GM19043 (cell line): ENCODE measurements around the gene EPHA1.
A peak's percentile ranks its signal among the peaks of the same experiment; 100 is the strongest.

Experiments
- ATAC-seq: cut with Tn5 transposase; IDR thresholded peaks from one replicate; pipeline ENCODE4 v1.9.1; 2021; ENCODE audit warnings: low read depth; ENCODE audit not compliant: unreplicated experiment

The EPHA1 gene

GRCh38 chr7:143408686-143409561 is at the start of gene EPHA1:
EPHA1 (minus strand) TSS chr7:143408856; CDS start chr7:143408805, 51 bp downstream.
- ATAC-seq = no peak

GRCh38 chr7:143458263-143458662 is 49.6 kb upstream of the EPHA1 start:
- no peak for ATAC-seq

GRCh38 chr7:143456992-143457793 is 48.5 kb upstream of the EPHA1 start:
- no peak for ATAC-seq

- ATAC-seq = no peak
Observed at GRCh38 chr7:143455942-143456341, 47.3 kb upstream of the EPHA1 start.

- no peak for ATAC-seq
Observed at GRCh38 chr7:143455491-143455890, 46.8 kb upstream of the EPHA1 start.

- no peak for ATAC-seq
Observed at GRCh38 chr7:143454091-143454680, 45.5 kb upstream of the EPHA1 start.

GRCh38 chr7:143452495-143452894 is 43.8 kb upstream of the EPHA1 start:
- no peak for ATAC-seq

GRCh38 chr7:143451746-143452145 is 43.1 kb upstream of the EPHA1 start:
- ATAC-seq = no peak

- no peak for ATAC-seq
Observed at GRCh38 chr7:143451122-143451521, 42.5 kb upstream of the EPHA1 start.

GRCh38 chr7:143449793-143450192 is 41.1 kb upstream of the EPHA1 start:
- ATAC-seq = no peak

GRCh38 chr7:143448429-143448828 is 39.8 kb upstream of the EPHA1 start:
- no peak for ATAC-seq

GRCh38 chr7:143447466-143447865 is 38.8 kb upstream of the EPHA1 start:
- no peak for ATAC-seq

GRCh38 chr7:143444785-143445184 is 36.1 kb upstream of the EPHA1 start:
- no peak for ATAC-seq

GRCh38 chr7:143444063-143444782 is 35.6 kb upstream of the EPHA1 start:
- no peak for ATAC-seq

- no peak for ATAC-seq
Observed at GRCh38 chr7:143443153-143443552, 34.5 kb upstream of the EPHA1 start, which contains the start of gene TAS2R60. TAS2R60 (plus strand) TSS chr7:143443453; CDS start chr7:143443453, 0 bp downstream.

- no peak for ATAC-seq
Observed at GRCh38 chr7:143439866-143440265, 31.2 kb upstream of the EPHA1 start.

GRCh38 chr7:143437578-143437977 is 28.9 kb upstream of the EPHA1 start:
- peak; percentile 32 for ATAC-seq

GRCh38 chr7:143436325-143436946 is 27.8 kb upstream of the EPHA1 start:
- peak; percentile 87 for ATAC-seq

- ATAC-seq = no peak
Observed at GRCh38 chr7:143435266-143435665, 26.6 kb upstream of the EPHA1 start.

GRCh38 chr7:143434660-143435059 is 26.0 kb upstream of the EPHA1 start:
- no peak for ATAC-seq
